HS-5 (cell line): ENCODE measurements around the gene CAPZA2.

ENCODE experiments used
- DNase-seq: peaks from one replicate; pipeline ENCODE4 v3.0.0-alpha.2; 2012; ENCODE audit warnings: low read depth

CAPZA2 gene

DNA sequence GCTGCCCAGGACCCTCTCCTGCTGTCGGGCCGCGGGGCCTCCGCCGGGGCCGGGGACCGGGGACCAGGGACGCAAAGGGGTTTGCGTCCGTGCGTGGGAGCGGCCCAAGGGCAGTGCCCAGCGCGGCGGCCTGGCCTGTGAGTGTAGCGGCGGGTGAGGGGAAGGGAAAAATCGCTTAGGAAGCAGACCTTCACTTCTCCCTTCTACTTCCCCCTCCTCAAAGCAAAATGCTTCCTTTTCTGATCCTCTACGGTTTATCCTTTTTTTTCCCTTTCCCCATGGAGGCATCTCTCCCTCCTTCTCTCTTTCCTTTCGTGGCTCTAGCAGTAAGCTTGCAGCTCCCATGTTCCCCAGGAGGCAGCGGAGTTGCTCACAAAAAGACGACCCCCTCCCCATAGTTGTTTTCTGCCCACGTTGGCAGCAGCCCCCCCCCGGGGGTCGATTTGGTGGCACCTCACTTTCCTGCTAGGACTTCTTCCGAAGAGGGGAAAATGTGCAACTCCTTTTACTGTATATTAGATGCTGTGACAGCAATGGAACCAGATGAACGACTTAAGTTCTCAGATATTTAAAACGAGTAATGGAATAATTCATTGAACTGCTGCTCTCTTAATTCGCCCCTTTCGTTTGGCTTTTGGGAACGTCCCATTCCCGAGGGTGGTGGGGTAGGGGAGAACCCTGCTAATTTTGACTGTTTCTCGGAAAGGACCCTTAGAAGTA, 724 bp downstream of the CAPZA2 start:
- DNase-seq = no peak

DNA sequence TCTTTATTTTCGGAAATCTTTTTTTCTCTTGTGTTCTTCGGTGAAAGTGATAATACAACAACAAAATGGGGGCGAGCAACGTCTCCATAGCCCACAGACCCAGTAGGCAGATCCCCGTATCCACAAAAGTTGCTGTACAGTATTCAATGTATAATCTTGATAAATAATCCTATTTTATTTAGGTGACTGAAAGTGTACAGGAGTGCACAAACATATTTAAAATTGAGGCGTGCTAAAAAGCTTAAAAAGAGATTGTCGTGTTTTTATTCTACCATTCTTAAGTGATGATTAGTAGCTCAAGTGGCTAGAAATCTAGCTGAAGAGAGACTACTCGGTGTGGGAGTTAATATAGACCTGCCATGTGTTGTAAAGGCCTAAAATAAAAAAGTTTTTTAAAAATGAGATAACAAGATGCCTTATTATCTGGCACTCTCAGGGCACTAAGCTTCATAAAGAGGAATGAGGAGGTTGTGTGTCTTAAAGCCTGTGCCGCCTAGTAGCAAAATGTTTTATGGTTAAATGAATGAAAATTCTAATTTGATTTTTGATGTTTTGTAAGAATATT, 1.6 kb downstream of the CAPZA2 start:
- DNase-seq = no peak

GRCh38 chr7:116871061-116871700, 8.8 kb downstream of the CAPZA2 start:
- no peak for DNase-seq

GRCh38 chr7:116872026-116872425, 9.6 kb downstream of the CAPZA2 start:
- DNase-seq = no peak

DNA sequence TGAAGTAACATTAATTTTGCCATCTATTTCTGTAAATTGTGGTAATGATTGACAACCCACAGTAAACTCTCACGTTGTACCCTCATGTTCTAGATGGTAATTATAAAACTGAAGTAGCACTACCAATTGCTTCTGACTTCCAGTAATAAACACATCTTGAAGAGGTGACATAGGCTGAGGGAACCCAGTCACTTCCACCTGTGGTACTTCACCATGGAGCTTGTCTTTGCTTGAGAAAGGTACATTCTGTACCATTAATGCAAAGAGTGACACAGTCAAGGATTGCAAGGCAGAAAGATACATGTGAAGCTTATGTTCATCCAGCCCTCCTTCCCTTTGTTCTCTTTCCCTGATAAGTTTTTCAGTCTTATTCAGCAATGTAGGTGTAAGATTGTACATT, 11.2 kb downstream of the CAPZA2 start:
- no peak for DNase-seq

DNA sequence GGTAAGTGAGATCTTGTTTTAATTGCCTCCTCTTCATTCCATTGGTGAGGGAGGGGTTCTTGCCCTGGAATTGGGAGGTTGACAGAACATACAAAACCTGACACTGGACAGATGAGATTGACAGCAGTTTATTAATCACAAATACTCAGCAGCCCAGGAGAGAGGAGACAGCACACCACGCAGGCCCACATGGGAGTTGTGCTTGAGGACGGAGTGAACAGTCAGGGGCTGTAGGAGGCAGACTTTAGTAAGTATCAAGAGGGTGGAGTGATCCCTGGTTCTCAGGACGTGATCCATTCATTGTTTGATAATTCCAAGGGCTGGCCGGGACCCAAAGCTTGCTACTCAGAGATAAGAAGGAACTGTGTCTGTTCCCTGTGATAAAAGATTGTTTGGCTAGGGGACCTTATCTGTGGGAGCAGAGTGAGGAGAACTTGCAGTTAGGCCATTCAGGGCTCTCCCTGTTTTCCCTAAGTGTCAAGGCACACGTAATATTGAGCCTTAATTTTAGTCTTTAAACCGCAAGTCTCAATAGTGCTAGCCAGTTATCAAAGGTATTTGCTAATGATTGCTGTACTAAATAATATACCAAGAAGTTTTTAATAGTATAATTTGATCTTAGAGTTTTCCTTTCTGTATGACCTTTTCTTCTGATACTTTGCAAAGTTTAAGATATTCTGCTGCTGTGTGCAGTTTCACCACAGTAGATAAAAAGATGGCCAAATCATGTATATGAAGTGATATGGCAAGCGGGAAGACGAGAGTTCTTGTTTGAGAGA, 14.5 kb downstream of the CAPZA2 start:
- DNase-seq = no peak

DNA sequence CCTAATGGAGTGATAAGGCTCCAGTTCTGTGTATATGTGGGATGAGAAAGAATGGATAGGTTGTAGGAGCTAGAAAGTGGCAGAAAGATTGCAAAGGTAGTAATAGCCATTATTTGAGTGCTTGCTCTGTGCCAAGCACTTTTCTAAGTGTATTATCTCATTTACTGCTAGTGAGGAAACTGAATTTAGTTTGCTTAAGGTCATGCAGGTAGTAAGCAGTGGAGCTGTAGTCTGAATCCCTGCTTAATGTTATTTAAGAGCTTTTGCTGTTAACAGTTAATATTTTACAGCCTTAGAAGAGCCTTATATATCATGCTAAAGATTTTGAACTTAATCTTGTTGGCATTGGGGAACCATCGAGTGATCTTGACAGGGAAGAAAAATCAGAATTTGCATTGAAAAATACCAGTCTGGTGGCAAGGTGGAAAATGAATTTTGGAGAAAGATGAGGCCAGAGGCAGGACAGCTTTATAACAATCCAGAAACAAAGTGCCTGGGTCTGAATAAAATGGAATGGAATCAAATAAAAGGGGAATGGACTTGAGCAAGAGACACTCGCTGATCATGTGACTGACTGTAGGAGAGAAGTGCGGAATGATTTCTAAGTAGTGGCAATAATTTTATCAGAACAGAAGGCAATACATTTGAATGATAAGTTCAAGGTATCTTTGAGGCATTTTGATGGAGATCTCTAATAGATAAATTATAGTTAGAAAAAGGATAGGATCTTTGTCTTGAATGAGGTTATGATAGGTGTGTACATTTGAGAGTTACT, 15.2 kb downstream of the CAPZA2 start:
- no peak for DNase-seq

GRCh38 chr7:116884691-116885090, 22.3 kb downstream of the CAPZA2 start:
- DNase-seq = no peak

GRCh38 chr7:116885724-116886123, 23.3 kb downstream of the CAPZA2 start:
- DNase-seq = no peak

- DNase-seq = no peak
Measured at GRCh38 chr7:116886543-116887156, 24.3 kb downstream of the CAPZA2 start.

- no peak for DNase-seq
Measured at GRCh38 chr7:116888895-116889294, 26.5 kb downstream of the CAPZA2 start.

- DNase-seq = no peak
Measured at GRCh38 chr7:116895849-116896248, 33.5 kb downstream of the CAPZA2 start.

DNA sequence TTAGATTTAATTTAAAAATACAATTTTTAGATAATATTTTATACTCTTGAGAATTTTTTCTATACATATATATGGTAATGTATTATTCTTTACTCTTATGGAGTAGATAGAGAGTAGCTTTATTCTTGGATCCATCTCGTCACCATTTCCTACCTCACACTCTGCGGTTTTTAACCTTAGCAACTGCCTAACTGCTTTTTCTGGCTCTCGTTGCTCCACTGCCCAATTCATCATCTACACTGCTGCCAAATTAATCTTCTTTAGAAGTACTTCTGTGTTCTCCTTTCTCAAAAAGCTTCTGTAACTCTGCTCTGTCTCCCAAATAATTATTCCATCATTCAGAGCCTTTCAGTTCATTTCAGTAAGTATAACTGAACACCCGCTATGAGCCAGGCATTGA, 35.3 kb downstream of the CAPZA2 start:
- no peak for DNase-seq

- DNase-seq = no peak
Measured at GRCh38 chr7:116899308-116899707, 36.9 kb downstream of the CAPZA2 start.

GRCh38 chr7:116901143-116901542, 38.8 kb downstream of the CAPZA2 start:
- DNase-seq = no peak

- no peak for DNase-seq
Measured at GRCh38 chr7:116902867-116903266, 40.5 kb downstream of the CAPZA2 start.

DNA sequence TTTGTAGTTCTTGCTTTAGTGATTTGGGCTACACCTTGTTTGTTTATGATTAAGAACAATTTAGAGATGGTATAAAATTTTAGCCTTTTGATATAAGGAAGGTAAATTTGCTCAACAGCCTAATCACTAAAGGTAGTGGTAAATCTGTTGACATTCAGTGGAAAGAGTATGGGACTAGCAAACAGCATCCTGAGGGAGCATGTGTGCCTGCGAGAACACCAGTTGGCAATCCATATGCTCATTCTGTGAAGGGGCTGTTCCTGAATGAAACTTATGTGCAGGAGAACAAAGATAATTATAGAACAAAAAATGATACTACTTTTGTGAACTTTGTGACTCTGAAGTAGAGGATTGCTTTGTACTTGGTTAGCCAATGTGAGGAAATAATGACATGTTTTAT, 44.0 kb downstream of the CAPZA2 start:
- DNase-seq = no peak

- DNase-seq = no peak
Measured at GRCh38 chr7:116910383-116910782, 48.0 kb downstream of the CAPZA2 start.

- DNase-seq = no peak
Measured at GRCh38 chr7:116911801-116912200, 49.4 kb downstream of the CAPZA2 start.

- no peak for DNase-seq
Measured at GRCh38 chr7:116912269-116912909, 50.0 kb downstream of the CAPZA2 start.

DNA sequence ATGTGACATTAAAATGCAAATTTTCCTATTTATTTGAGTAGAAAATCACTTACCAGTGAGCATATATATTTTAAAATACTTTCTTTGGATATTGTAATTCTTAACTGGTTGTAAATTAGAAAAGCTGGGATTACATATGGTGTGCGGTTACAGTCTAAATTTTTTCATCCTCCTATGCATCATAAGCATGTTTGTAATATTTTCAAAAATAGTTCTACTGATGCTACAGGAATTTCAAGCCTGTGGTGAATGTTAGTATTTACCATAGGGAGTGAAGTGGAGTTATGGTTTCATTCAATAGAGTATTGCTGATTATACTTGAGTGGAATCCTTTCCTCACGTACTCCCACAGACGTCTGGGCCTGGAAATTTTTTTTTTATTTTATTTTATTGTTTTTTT, 56.3 kb downstream of the CAPZA2 start:
- no peak for DNase-seq
